ENCODE results near the gene FBXO5.

Gene FBXO5

DNA sequence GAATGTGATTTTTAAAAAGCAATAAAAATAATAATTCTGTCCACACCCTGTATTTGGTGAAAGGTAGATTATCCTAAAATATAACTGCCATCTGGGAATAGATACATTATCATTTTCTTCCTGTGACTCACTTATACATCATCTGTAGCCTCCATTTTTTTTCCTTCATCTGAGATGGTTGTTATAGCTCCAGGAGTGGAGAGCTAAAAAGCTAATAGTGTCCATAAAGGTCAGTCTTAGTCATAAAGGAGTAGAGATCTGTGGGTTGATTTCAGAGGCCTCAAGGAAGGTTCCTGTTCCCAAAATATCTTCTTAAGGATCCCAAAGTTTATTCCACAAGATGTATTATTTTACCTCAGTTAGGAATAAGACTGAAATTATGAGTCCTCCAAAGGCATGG lies 41.1 kb downstream of the FBXO5 start:
- DNase-seq (ENCODE audit: low read depth) = no peak
- no peak overlapping the region for H3K4me3 ChIP-seq (ENCODE audit: low read depth, low read length)
- TF ChIP-seq, protein P1, sequence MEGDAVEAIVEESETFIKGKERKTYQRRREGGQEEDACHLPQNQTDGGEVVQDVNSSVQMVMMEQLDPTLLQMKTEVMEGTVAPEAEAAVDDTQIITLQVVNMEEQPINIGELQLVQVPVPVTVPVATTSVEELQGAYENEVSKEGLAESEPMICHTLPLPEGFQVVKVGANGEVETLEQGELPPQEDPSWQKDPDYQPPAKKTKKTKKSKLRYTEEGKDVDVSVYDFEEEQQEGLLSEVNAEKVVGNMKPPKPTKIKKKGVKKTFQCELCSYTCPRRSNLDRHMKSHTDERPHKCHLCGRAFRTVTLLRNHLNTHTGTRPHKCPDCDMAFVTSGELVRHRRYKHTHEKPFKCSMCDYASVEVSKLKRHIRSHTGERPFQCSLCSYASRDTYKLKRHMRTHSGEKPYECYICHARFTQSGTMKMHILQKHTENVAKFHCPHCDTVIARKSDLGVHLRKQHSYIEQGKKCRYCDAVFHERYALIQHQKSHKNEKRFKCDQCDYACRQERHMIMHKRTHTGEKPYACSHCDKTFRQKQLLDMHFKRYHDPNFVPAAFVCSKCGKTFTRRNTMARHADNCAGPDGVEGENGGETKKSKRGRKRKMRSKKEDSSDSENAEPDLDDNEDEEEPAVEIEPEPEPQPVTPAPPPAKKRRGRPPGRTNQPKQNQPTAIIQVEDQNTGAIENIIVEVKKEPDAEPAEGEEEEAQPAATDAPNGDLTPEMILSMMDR (IDR thresholded peaks at IDR 0.05; ENCODE audit: low read depth, low read length, missing control alignments) = no peak

DNA sequence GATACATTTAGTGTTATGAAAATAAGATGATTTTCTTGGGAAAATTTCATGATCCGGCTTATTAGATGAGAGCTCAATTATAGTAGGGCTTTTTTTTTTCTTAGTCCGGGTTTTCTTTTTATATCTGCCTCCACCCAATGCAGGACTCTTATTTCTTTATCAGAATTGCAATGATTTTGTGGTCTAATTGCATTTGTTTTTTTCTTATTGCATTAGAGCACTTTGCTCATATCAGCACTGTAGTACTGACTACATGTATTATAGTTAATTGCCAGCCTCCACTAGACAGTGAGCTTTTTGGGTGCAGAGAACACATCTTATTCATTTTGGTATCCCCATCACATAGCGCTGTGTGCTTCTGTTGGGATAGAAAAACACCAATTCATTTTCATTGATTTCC lies 50.0 kb downstream of the FBXO5 start:
- TF ChIP-seq, protein P1 (IDR thresholded peaks at IDR 0.05; ENCODE audit: low read depth, low read length, missing control alignments) = no peak
- DNase-seq (ENCODE audit: low read depth) = no peak
- no peak overlapping the region for H3K4me3 ChIP-seq (ENCODE audit: low read depth, low read length)

DNA sequence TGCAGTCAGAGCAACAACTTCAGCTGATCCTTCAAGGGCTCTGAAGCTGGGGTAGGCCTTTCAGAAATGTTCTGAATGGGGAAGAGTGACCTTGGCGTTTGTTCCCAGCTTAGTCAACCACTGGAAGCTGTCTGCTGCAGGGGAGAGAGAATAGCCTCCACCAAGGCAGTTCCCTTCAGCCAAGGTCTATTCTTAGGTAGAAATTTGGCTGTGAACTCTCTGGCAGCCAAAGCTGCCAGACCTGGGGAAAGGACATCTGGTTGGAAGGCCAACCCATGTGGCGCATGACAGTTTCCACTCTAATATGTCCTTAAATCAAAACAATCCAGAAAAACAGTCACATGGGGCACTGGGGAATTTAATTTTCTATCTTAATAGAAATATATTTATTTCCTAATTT lies 60.1 kb downstream of the FBXO5 start:
- H3K4me3 ChIP-seq (ENCODE audit: low read depth, low read length) = no peak overlapping the region
- TF ChIP-seq, protein P1 (IDR thresholded peaks at IDR 0.05; ENCODE audit: low read depth, low read length, missing control alignments) = no peak
- DNase-seq (ENCODE audit: low read depth) = no peak
